M059J (cell line): ENCODE measurements around the gene CAMK1D. TPM values are rescaled to one million over a fixed set of nuclear protein-coding genes. Genes with fewer than 3 reads are reported as not detected.

ENCODE experiments used
- DNase-seq: peaks from one replicate; pipeline ENCODE4 v3.0.0-alpha.2; 2012; ENCODE audit warnings: low read depth
- total RNA-seq: library from RNA; depleted of rRNA; stranded (reverse); fragments of >200 nt; shearing (Covaris generic); gene quantifications from 2 replicates; pipeline ENCODE4 v1.2.3, GENCODE V29; 2014

CAMK1D gene
- total RNA-seq, 1 experiment from 2014 or later: 0.57 TPM

- no peak for DNase-seq
Measured at GRCh38 chr10:12400266-12400931, 51.1 kb downstream of the CAMK1D start.

- DNase-seq: no peak
Measured at GRCh38 chr10:12401466-12401865, 52.1 kb downstream of the CAMK1D start.

GRCh38 chr10:12403119-12403518 lies 53.8 kb downstream of the CAMK1D start:
- DNase-seq: no peak

- DNase-seq: no peak
Measured at GRCh38 chr10:12405342-12406320, 56.3 kb downstream of the CAMK1D start.

- no peak for DNase-seq
Measured at GRCh38 chr10:12406764-12407400, 57.5 kb downstream of the CAMK1D start.

- DNase-seq: no peak
Measured at GRCh38 chr10:12408472-12408871, 59.1 kb downstream of the CAMK1D start.

GRCh38 chr10:12409161-12409560 lies 59.8 kb downstream of the CAMK1D start:
- DNase-seq: no peak

GRCh38 chr10:12409613-12410012 lies 60.3 kb downstream of the CAMK1D start:
- DNase-seq: no peak

- DNase-seq: no peak
Measured at GRCh38 chr10:12412666-12413368, 63.5 kb downstream of the CAMK1D start.

- DNase-seq: no peak
Measured at GRCh38 chr10:12413369-12413711, 64.0 kb downstream of the CAMK1D start.

- peak; percentile 6 for DNase-seq
Measured at GRCh38 chr10:12414278-12414989, 65.1 kb downstream of the CAMK1D start.

- DNase-seq: no peak
Measured at GRCh38 chr10:12416344-12417050, 67.2 kb downstream of the CAMK1D start.

GRCh38 chr10:12417331-12417730 lies 68.0 kb downstream of the CAMK1D start:
- DNase-seq: no peak

GRCh38 chr10:12418000-12418399 lies 68.7 kb downstream of the CAMK1D start:
- no peak for DNase-seq

- no peak for DNase-seq
Measured at GRCh38 chr10:12418725-12419261, 69.4 kb downstream of the CAMK1D start.

- DNase-seq: peak; percentile 94
Measured at GRCh38 chr10:12419262-12419847, 70.0 kb downstream of the CAMK1D start.

GRCh38 chr10:12420530-12421120 lies 71.3 kb downstream of the CAMK1D start:
- no peak for DNase-seq

GRCh38 chr10:12422189-12422588 lies 72.8 kb downstream of the CAMK1D start:
- no peak for DNase-seq

GRCh38 chr10:12423896-12424295 lies 74.5 kb downstream of the CAMK1D start:
- DNase-seq: no peak

GRCh38 chr10:12427276-12427675 lies 77.9 kb downstream of the CAMK1D start:
- no peak for DNase-seq
